ENCODE data around the gene ZDHHC4.
A peak's percentile ranks its signal among the peaks of the same experiment; 100 is the strongest.

The ZDHHC4 gene

GRCh38 chr7:6577369-6578113 is at the start of gene ZDHHC4:
TSS of gene ZDHHC4 (plus strand) at chr7:6577454. CDS start at chr7:6580562, 3,108 bp downstream.
- peak; percentile 55 for DNase-seq (ENCODE audit: low read depth, low spot score)

GRCh38 chr7:6528401-6529130 is 48.7 kb upstream of the ZDHHC4 start:
- DNase-seq (ENCODE audit: low read depth, low spot score), result no peak

- no peak for DNase-seq (ENCODE audit: low read depth, low spot score)
Observed at GRCh38 chr7:6529643-6530042, 47.6 kb upstream of the ZDHHC4 start.

GRCh38 chr7:6530626-6531491 is 46.4 kb upstream of the ZDHHC4 start:
- no peak for DNase-seq (ENCODE audit: low read depth, low spot score)

DNA sequence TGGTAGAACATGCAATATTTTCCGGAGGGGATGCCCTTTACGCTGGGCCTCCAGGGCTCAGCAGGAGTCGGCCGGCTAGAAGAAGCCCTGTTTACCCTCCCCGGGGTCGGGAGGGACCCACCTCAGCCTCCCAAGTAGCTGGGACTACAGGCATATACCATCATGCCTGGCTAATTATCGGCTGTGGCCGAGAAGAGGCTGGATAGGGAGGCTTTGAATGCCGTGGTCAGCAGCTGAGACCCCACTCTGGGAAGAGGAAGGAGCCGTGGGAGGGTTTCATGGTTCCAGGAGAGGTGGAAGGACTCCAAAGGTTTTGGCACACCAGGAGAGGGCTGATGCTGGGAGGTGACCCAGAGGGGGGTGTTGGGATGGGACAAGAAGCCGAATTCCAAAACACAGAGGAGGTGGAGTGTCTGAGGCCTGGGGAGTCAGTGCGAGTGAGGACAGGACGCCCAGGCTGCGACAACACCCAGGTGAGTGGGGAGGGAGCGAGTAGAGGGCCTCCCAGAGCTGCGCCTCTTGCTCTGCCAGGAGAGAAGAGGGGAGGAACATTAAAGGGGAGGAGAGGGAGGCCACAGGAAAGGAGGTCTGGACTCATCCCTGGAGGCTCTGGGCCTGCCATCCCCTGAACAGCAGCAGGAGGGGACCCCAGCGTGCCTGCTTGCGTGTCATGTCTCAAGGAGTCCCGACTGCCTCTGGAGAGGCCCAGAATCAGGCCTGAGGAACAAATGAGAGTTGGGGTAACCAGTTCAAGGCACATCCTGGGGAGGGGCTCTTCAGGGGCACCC is 45.6 kb upstream of the ZDHHC4 start:
- no peak for DNase-seq (ENCODE audit: low read depth, low spot score)

DNA sequence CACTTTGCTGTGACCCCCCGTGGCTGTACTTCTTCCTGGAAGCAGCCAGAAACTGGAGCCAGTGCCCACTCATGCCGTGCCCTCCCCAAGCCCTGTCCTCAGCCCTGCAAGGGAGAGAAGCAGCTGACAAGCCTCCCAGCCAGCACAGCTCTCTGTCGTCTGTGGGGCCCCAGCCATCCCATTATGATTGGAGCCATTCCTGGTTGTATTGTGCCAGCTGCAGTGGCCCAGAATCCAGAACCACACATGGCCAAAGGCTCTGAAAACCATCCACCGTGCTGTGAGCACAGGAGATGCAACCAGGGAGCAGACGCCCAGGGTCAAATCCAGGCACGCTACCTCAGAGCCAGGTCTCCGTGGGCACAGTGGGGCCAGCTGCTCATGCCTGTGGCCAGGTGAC is 44.7 kb upstream of the ZDHHC4 start:
- DNase-seq (ENCODE audit: low read depth, low spot score), result no peak

- DNase-seq (ENCODE audit: low read depth, low spot score), result no peak
Observed at GRCh38 chr7:6533893-6534495, 43.3 kb upstream of the ZDHHC4 start.

DNA sequence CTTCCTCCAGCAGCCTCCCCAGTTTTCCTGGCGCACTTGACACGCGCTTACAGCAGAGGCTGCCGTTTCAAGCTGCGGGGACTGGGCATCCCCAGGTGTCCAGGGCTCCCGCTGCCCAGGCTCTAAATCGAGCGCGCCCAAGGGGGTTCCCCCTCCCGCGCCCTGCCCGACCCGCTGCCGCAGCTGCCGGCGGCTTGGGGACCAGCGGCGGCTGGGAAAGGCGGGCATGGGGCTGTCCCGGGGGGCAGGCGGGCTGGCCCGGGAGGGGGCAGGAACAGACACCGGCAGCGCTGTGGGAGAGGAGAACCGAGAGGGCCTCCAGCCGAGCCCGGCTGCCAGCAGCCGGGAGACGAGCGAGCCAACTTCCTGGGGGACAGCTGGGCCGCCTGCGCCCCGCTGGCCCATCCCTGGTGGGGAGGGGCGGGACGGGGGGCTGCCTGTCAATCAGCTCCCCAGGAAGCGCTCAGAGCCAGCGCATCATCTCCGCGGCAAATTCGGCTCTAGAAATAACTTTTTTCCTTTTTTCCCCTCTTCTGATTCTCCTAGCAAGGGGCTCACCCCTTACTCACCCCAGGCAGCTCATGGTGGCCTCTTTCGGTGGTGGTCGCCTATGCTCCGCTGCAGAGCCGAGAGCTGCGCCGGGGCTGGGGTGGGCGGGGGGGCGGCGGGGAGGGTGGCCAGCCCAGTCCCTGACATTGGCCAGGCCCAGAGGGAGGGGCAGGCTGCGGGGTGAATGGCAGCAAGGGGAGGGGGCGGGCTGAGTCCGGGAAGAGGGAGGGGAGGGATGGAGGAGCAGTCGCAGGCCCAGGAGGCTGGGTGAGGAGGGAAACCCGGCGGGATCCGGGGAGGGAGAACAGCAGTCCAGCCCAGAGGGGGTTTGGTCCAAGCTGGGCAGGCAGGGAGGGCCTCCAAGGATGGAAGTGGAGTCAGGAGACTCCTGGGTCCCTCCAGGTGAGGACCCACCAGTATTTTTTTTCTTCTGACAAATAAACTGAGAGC is 40.7 kb upstream of the ZDHHC4 start:
- DNase-seq (ENCODE audit: low read depth, low spot score), result no peak

DNA sequence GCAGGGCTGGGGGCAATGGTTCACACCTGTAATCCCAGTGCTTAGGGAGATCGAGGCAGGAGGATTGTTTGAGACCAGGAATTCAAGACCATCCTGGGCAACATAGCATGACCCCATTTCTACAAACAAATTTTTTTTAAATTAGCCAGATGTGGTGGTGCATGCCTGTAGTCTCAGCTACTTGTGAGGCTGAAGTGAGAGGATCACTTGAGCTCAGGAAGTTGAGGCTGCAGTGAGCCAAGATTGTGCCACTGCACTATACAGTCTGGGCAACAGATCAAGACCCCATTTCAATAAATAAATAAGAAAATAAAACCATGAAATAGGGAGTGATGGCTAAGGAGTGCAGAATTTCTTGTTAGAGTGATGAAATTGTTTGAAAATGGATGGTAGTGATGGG is 34.9 kb upstream of the ZDHHC4 start:
- no peak for DNase-seq (ENCODE audit: low read depth, low spot score)

GRCh38 chr7:6545398-6546126 is 31.7 kb upstream of the ZDHHC4 start:
- DNase-seq (ENCODE audit: low read depth, low spot score), result no peak

- no peak for DNase-seq (ENCODE audit: low read depth, low spot score)
Observed at GRCh38 chr7:6546498-6547251, 30.6 kb upstream of the ZDHHC4 start.

DNA sequence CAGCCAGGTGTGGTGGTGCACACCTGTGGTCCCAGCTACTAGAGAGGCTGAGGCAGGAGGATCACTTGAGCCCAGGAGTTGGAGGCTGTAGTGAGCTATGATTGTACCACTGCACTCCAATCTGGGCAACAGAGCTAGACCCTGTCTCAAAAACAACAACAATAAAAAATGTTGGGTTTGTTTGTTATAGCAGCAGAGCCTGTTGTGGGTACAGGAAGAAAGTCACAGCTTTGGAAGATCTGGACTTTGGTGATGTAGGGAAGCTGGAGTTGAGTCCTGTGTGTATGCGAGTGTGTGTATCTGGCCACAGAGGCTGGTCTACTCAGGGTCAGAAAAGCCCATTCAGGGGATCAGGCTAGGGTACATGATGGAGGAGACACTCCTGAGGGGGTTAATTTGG is 29.9 kb upstream of the ZDHHC4 start:
- no peak for DNase-seq (ENCODE audit: low read depth, low spot score)

- DNase-seq (ENCODE audit: low read depth, low spot score), result no peak
Observed at GRCh38 chr7:6551016-6551511, 26.2 kb upstream of the ZDHHC4 start, which contains the start of gene GRID2IP. TSS of gene GRID2IP (minus strand) at chr7:6551461. CDS start at chr7:6551436, 25 bp downstream.

DNA sequence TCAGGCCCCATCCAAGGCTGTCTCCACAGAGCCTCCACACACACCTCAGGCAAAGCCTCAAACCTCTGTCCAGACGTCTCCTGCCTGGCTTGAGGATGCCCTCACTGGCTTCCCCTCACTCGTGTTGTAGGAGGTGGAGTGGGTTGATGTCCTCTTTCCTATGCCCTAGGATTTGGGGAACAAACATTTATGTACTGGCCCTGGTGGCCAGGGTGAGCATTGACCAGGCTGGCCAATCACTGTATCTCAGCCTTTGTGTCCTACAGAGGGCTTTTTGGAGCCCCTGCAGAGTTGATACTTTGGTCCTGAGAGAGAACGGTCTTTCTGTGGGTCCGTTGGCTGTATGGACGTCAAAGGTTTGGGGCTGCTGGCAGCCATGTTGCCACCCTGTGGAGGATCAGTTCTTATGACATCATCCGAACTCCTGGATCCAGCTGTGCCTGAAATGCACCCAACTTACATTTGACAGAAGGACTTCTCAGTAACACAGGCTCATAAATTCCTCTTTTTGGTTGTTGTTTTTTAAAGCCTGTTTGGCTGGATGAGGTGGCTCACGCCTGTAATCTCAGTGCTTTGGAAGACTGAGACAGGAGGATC is 23.7 kb upstream of the ZDHHC4 start:
- no peak for DNase-seq (ENCODE audit: low read depth, low spot score)

- DNase-seq (ENCODE audit: low read depth, low spot score), result no peak
Observed at GRCh38 chr7:6554848-6555247, 22.4 kb upstream of the ZDHHC4 start.

DNA sequence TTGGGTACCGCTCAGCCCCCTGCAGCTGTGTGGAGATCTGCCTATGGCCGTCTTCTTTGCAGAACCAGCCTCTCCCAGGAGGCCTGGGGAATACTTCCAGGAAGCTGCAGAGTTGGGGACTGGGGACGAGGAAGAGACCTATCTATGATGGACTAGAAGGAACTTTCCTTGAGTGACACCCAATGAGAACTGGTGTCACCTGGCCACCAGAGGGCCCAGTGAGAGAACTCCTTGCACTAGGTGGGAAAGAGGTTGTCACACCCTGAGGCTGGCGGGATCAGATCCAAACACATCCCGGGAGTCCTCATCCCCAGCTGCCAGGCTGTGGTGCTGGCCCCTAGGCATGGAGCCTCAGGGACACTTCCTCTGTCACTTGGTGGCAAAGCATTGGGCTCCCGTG is 21.1 kb upstream of the ZDHHC4 start:
- DNase-seq (ENCODE audit: low read depth, low spot score), result no peak

- DNase-seq (ENCODE audit: low read depth, low spot score), result no peak
Observed at GRCh38 chr7:6558837-6559236, 18.4 kb upstream of the ZDHHC4 start.

DNA sequence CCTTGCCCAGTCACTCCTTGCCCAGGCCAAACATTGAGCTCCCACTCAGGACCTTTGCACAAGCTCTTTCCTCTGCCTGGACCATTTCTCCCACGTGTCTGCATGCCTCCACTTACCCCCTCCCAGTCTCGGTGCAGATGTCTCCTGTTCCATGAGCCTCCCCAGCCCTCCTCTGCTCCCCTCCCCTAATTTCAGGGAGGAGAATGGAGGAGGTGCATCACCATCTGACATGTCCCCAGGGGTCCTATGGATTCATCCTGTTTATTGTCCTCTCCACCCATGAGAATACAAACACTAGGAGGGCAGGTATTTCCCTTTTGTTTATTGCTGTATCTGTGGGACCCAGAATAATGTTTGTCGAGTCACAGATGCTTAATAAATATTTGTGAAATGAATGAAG is 17.4 kb upstream of the ZDHHC4 start:
- no peak for DNase-seq (ENCODE audit: low read depth, low spot score)

Data from smooth muscle cell of the brain vasculature (primary cell).